K562 (cell line): ENCODE results near the gene PRXL2A.

Experiments used
- CBFB ChIP-seq: sonication (generic); formaldehyde crosslinking; IDR thresholded peaks from 2 replicates; pipeline ENCODE4 v1.4.0; 2020; ENCODE audit warnings: mild to moderate bottlenecking, missing genetic modification reagents
- FOXM1 ChIP-seq, 2 experiments: fragments of 450-650 bp in 1 of 2; sonication (generic) in 1 of 2; formaldehyde crosslinking in 1 of 2; IDR thresholded peaks; 2 replicates each; pipeline versions ENCODE4 v1.6.1 to v1.9.0; 2017 to 2022; ENCODE audit warnings: low read depth in 2 of 2, mild to moderate bottlenecking in 2 of 2, missing genetic modification reagents in 1 of 2, moderate library complexity in 1 of 2
- KLF16 ChIP-seq: IDR thresholded peaks from 2 replicates; pipeline ENCODE4 v1.6.1; 2016; ENCODE audit warnings: antibody characterized with exemption
- MEF2A ChIP-seq: IDR thresholded peaks from 2 replicates; pipeline ENCODE4 v1.6.1; 2011; ENCODE audit warnings: low read depth, mild to moderate bottlenecking, low read length, moderate library complexity; ENCODE audit not compliant: control insufficient read depth
- PHF21A ChIP-seq: fragments of 450-650 bp; IDR thresholded peaks from 2 replicates; pipeline ENCODE4 v1.6.1; 2017; ENCODE audit warnings: low read depth, borderline replicate concordance
- POLR2A ChIP-seq: fragments of 450-650 bp; conservative IDR thresholded peaks from 2 replicates; pipeline ENCODE4 v1.6.1; 2016
- SMAD2 ChIP-seq: fragments of 150-350 bp; IDR thresholded peaks from 2 replicates; pipeline ENCODE4 v1.6.1; 2014; ENCODE audit warnings: low read depth, mild to moderate bottlenecking, low read length
- SRSF9 ChIP-seq: fragments of 200-400 bp; formaldehyde crosslinking; IDR thresholded peaks from 2 replicates; pipeline ENCODE4 v1.6.1; 2017; ENCODE audit warnings: low read depth, low read length, borderline replicate concordance
- STAT6 ChIP-seq: sonication (generic); formaldehyde crosslinking; IDR thresholded peaks from 2 replicates; pipeline ENCODE4 v1.8.1; 2023; ENCODE audit warnings: mild to moderate bottlenecking, missing genetic modification reagents
- TARDBP ChIP-seq: fragments of 450-650 bp; IDR thresholded peaks from 2 replicates; pipeline ENCODE4 v1.6.1; 2016
- YY1 ChIP-seq, 3 experiments: IDR thresholded peaks; 2 replicates each; pipeline ENCODE4 v1.6.1; 2011; ENCODE audit warnings: low read length in 2 of 3, mild to moderate bottlenecking in 2 of 3, moderate library complexity in 2 of 3, borderline replicate concordance in 1 of 3, control low read depth in 1 of 3, low read depth in 1 of 3; ENCODE audit not compliant: insufficient read depth in 3 of 3, insufficient replicate concordance in 2 of 3, control insufficient read depth in 1 of 3, insufficient read length in 1 of 3; ENCODE audit errors: extremely low read depth in 1 of 3
- ZBTB17 ChIP-seq: fragments of 450-650 bp; formaldehyde crosslinking; IDR thresholded peaks from 2 replicates; pipeline ENCODE4 v1.4.0; 2020; ENCODE audit warnings: mild to moderate bottlenecking
- ZNF609 ChIP-seq: sonication (generic); formaldehyde crosslinking; IDR thresholded peaks from 2 replicates; pipeline ENCODE4 v1.8.1; 2023; ENCODE audit warnings: missing genetic modification reagents, mild to moderate bottlenecking, borderline replicate concordance

- TF ChIP-seq ZNF609: no peak
- no peak for TF ChIP-seq PHF21A
- no peak for TF ChIP-seq SMAD2
- no peak for TF ChIP-seq STAT6 (CRISPR knock-in tag)
- TF ChIP-seq SRSF9: no peak
- TF ChIP-seq TARDBP: no peak
- TF ChIP-seq FOXM1 (IDR thresholded peaks at IDR 0.05; ENCODE audit: low read depth): no peak
- no peak for TF ChIP-seq FOXM1 (CRISPR knock-in tag; IDR thresholded peaks at IDR 0.05; ENCODE audit: low read depth)
- no peak for TF ChIP-seq MEF2A
- no peak for TF ChIP-seq KLF16
- TF ChIP-seq YY1 (IDR thresholded peaks at IDR 0.05; ENCODE audit: borderline replicate concordance in 1 of 3, control insufficient read depth in 1 of 3, extremely low read depth in 1 of 3, insufficient read depth in 3 of 3, insufficient read length in 1 of 3, insufficient replicate concordance in 2 of 3, low read depth in 1 of 3, low read length in 2 of 3): no peak
- TF ChIP-seq CBFB (CRISPR knock-in tag): no peak
- no peak for TF ChIP-seq POLR2A
- TF ChIP-seq ZBTB17 (CRISPR knock-in tag): no peak
Observed at GRCh38 chr10:80485946-80486764, 77.8 kb downstream of the PRXL2A start.
